Tongue (tissue), 2 donors: ENCODE measurements around the gene SNRPA. TPM values are rescaled to one million over a fixed set of nuclear protein-coding genes. Genes with fewer than 3 reads are reported as not detected.

Experiments
- small RNA-seq: library from RNA; depleted of rRNA; stranded (forward); fragments of <200 nt; gene quantifications from one replicate; pipeline ENCODE3, GENCODE V24; 2014; ENCODE audit warnings: low replicate concordance
- total RNA-seq: library from RNA; depleted of rRNA; stranded (reverse); fragments of >200 nt; gene quantifications from one replicate; pipeline ENCODE4 v1.2.3, GENCODE V29; 2014

The SNRPA gene
- total RNA-seq, 1 donor from 2014 or later: 14.2 TPM

Small RNA genes within 50 kb of the gene (small RNA-seq; reads per million reads assigned to genes)
- gene RNU6-195P: not detected

Other genes starting within 250 kb of the SNRPA start
- 8.8 TPM for gene SHKBP1, start 174.3 kb upstream of the SNRPA start, total RNA-seq
- 275 TPM for gene LTBP4, start 149.8 kb upstream of the SNRPA start, total RNA-seq
- 69.1 TPM for gene NUMBL, start 60.6 kb upstream of the SNRPA start, total RNA-seq
- 41.4 TPM for gene COQ8B, start 34.3 kb upstream of the SNRPA start, total RNA-seq
- 18.8 TPM for gene ITPKC, start 34.1 kb upstream of the SNRPA start, total RNA-seq
- 1.3 TPM for gene ACTMAP, start 726 bp upstream of the SNRPA start, total RNA-seq
- gene MIA, start 24.3 kb downstream of the SNRPA start, total RNA-seq: 1.9 TPM
- gene RAB4B, start 27.0 kb downstream of the SNRPA start, total RNA-seq: 5.6 TPM
- gene EGLN2, start 48.0 kb downstream of the SNRPA start, total RNA-seq: 58.7 TPM
- gene CYP2A6, start 99.2 kb downstream of the SNRPA start, total RNA-seq: not detected
- not detected for gene CYP2A7, start 131.0 kb downstream of the SNRPA start, total RNA-seq
- not detected for gene CYP2B6, start 240.1 kb downstream of the SNRPA start, total RNA-seq